GM12865 (cell line): ENCODE results near the gene NTSR2.

ENCODE experiments used
- DNase-seq: peaks from one replicate; pipeline ENCODE4 v3.0.0; 2010; ENCODE audit warnings: low read depth
- H3K4me3 ChIP-seq: 2 replicates; pipeline ENCODE4 v1.5.1; 2011; ENCODE audit warnings: mild to moderate bottlenecking, low read depth, low read length, control low read depth
- CTCF ChIP-seq: IDR thresholded peaks from 2 replicates; pipeline ENCODE4 v1.5.1; 2011; ENCODE audit warnings: low read length, control low read depth, low read depth, inconsistent platforms; ENCODE audit not compliant: insufficient read depth; ENCODE audit errors: missing control alignments

NTSR2 gene

GRCh38 chr2:11669454-11670291, at the start of gene NTSR2:
NTSR2 (minus strand) TSS chr2:11670195; CDS start chr2:11670129, 66 bp downstream.
- TF ChIP-seq CTCF, result no peak
- no peak for DNase-seq
- H3K4me3 ChIP-seq, result no peak within 1 kb of the TSS

- no peak overlapping the region for H3K4me3 ChIP-seq
- no peak for DNase-seq
- no peak for TF ChIP-seq CTCF
Observed at GRCh38 chr2:11719230-11719977, 49.4 kb upstream of the NTSR2 start.

GRCh38 chr2:11718606-11719005, 48.6 kb upstream of the NTSR2 start:
- TF ChIP-seq CTCF, result no peak
- H3K4me3 ChIP-seq, result no peak overlapping the region
- DNase-seq, result no peak

GRCh38 chr2:11717623-11718022, 47.6 kb upstream of the NTSR2 start:
- no peak for TF ChIP-seq CTCF
- DNase-seq, result no peak
- H3K4me3 ChIP-seq, result no peak overlapping the region

- no peak overlapping the region for H3K4me3 ChIP-seq
- TF ChIP-seq CTCF, result no peak
- DNase-seq, result no peak
Observed at GRCh38 chr2:11716689-11717321, 46.8 kb upstream of the NTSR2 start.

- no peak for DNase-seq
- TF ChIP-seq CTCF, result no peak
- no peak overlapping the region for H3K4me3 ChIP-seq
Observed at GRCh38 chr2:11715987-11716652, 46.1 kb upstream of the NTSR2 start.
